Measurements from ENCODE around the gene TAOK1.

Gene TAOK1

DNA sequence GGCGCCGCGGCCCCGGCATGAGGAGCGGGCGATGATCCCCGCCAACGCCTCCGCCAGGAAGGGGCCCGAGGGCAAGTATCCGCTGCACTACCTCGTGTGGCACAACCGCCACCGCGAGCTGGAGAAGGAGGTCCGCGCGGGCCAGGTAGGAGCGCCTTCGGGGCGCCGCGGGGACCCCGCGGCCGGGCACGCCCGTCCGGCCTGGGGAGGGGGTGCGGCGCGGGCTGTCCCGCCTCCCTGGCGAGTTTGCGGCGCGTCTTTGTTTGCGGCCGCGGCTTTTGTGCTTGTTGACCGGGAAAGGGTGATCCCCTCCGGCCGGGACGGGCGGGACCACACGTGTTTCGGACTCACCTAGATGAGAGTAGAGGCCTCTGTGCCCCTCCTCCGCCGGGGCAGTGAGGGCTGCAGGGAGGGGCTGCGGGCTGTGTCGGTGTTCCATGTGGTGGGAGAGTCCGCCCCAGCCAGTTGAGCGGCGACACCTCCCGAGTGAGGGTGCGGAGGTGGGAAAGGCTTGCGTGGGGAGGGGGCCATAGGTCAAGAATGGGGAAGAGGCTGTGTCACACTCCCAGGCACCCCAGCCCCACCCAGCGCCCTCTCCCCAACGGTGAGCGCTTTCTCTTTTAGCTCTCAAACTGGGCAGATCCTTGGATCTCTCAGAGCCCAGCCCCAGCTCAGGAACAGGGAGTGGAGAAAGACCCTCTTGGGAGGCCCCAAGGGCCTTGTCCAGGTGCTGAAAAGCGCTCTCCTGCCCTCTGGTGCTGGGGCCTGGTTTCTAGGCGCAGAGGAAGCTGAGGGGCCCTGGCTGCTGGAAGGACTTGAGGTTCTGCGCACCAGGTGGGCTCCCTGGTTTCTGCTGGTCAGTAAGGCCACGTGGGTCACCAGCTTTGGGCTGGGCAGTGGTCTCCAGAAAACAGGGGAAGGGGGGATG lies 203.7 kb downstream of the TAOK1 start:
- peak; percentile 59 for TF ChIP-seq CTCF (conservative IDR thresholded peaks at IDR 0.05; ENCODE audit: low read depth, low read length)
- peak overlapping the region; percentile 68 for H3K4me3 ChIP-seq (ENCODE audit: low read length)
- DNase-seq (ENCODE audit: low read depth), result no peak

- TF ChIP-seq CTCF (conservative IDR thresholded peaks at IDR 0.05; ENCODE audit: low read depth, low read length), result no peak
- H3K4me3 ChIP-seq (ENCODE audit: low read length), result peak overlapping the region; percentile 68
- DNase-seq (ENCODE audit: low read depth), result no peak
Observed at GRCh38 chr17:29594519-29595090, 204.4 kb downstream of the TAOK1 start.

DNA sequence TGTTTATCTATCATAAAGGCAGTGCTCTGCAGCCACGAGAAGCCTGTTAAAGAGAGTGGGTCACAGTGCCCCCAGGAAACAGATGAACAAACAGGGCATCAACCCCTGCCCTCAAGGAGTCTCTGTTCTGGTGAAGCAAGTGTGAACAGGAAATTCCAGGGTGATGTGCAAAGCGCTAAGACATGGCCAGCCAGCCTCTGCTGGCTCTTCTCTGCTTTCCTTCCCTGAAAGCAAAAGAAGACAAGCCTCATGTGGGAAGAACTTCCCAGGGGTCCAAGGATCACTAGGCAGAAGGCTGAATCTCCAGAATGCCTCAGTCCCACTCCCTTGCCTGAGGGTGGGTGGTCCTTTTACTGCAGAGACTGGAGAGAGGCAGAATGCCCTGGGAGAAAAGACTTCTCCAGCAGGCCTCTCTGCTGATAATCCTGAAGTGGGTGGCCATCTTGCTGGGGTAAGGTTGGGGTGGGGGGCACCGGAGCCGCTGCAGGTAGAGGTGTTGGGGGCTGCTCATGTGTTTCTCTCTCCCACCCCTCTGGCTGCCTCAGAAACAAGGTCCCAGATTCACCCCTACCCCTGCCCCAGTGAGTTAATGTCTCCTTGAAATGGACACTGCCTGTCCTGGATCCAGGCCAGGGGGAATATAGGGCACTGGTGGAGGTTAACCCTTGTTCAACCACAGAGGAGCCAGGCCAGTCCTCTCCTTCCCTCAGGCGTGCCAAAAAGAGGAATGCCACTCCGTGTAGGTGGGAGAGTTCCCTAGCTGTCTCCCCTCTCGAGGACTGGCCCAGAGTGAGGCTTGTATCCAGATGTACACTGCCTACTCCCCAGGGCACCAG lies 205.2 kb downstream of the TAOK1 start:
- no peak for TF ChIP-seq CTCF (conservative IDR thresholded peaks at IDR 0.05; ENCODE audit: low read depth, low read length)
- H3K4me3 ChIP-seq (ENCODE audit: low read length), result no peak overlapping the region
- no peak for DNase-seq (ENCODE audit: low read depth)

DNA sequence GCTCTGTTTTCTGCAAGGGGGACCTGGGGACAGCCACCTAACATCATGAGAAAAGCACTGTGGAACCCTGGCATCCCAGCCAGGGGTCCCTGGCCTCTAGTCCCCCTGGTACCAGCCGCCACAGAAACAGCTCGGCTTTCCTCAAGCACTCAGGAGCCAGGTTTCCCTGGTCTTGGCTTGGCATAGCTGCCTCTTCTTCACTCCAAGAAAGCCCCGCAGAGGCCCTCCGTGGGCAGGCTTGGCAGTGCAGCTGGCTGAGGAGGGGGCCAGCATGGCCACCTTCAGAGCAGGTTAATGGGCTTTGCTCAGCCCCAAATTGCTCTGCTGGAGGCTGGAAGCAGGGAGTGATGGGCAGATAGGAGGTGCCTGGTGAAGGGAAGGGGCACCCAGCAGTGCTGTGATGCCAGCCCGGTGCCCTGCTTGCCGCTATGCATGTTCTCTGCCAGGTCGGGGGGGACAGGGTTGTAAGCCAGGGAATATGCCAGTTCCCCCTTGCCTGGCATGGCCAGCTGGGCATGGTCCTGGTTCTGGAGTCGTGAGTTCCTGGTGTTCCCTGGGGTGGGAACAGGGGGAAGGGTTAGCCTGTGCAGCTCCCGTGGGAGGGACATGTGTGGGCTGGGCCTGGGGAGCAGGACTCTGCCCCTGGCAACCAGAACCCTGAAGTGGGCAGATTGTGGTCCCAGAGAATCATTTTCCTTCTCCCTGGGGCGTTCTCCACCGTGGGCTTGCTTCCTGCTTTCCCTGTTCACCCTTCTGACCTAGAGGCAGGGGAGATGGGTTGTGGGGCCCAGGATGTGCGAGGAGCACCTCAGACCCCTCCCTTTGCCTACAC lies 206.0 kb downstream of the TAOK1 start:
- no peak for TF ChIP-seq CTCF (conservative IDR thresholded peaks at IDR 0.05; ENCODE audit: low read depth, low read length)
- H3K4me3 ChIP-seq (ENCODE audit: low read length), result no peak overlapping the region
- no peak for DNase-seq (ENCODE audit: low read depth)

GRCh38 chr17:29596811-29597210 lies 206.6 kb downstream of the TAOK1 start:
- no peak for TF ChIP-seq CTCF (conservative IDR thresholded peaks at IDR 0.05; ENCODE audit: low read depth, low read length)
- no peak for DNase-seq (ENCODE audit: low read depth)
- no peak overlapping the region for H3K4me3 ChIP-seq (ENCODE audit: low read length)

GRCh38 chr17:29597361-29598172 lies 207.4 kb downstream of the TAOK1 start:
- DNase-seq (ENCODE audit: low read depth), result no peak

More at GRCh38 chr17:29597361-29598172, 207.4 kb downstream of the TAOK1 start:
- no peak overlapping the region for H3K4me3 ChIP-seq (ENCODE audit: low read length)
- TF ChIP-seq CTCF (conservative IDR thresholded peaks at IDR 0.05; ENCODE audit: low read depth, low read length), result no peak
